H9 (cell line): ENCODE data around the gene FPR2. TPM values are rescaled to one million over a fixed set of nuclear protein-coding genes. Genes with fewer than 3 reads are reported as not detected.

Source experiments
- DNase-seq: peaks from one replicate; pipeline ENCODE4 v3.0.0-alpha.2; 2017
- H2AFZ ChIP-seq: one replicate; pipeline ENCODE4 v1.6.1; 2013; ENCODE audit warnings: mild to moderate bottlenecking, low read length, control low read depth, moderate library complexity
- H2AK5ac ChIP-seq: 2 replicates; pipeline ENCODE4 v1.6.1; 2013; ENCODE audit warnings: low read length, control low read depth, mixed read lengths; ENCODE audit not compliant: insufficient read length
- H2BK120ac ChIP-seq: one replicate; pipeline ENCODE4 v1.6.1; 2013; ENCODE audit warnings: low read depth, mild to moderate bottlenecking, low read length, control low read depth, inconsistent platforms; ENCODE audit not compliant: poor library complexity, severe bottlenecking
- H2BK12ac ChIP-seq: 2 replicates; pipeline ENCODE4 v1.6.1; 2013; ENCODE audit warnings: low read length, control low read depth, mixed read lengths, low read depth; ENCODE audit not compliant: insufficient read length
- H2BK15ac ChIP-seq: 2 replicates; pipeline ENCODE4 v1.6.1; 2013; ENCODE audit warnings: low read depth, low read length, control low read depth
- H2BK20ac ChIP-seq: one replicate; pipeline ENCODE4 v1.6.1; 2013; ENCODE audit warnings: low read depth, mild to moderate bottlenecking, low read length, control low read depth, inconsistent platforms; ENCODE audit not compliant: poor library complexity, severe bottlenecking
- H2BK5ac ChIP-seq: 2 replicates; pipeline ENCODE4 v1.6.1; 2013; ENCODE audit warnings: low read length, control low read depth, mixed read lengths; ENCODE audit not compliant: insufficient read length
- H3K14ac ChIP-seq: 2 replicates; pipeline ENCODE4 v1.6.1; 2013; ENCODE audit warnings: low read length, control low read depth; ENCODE audit not compliant: insufficient read depth
- H3K18ac ChIP-seq: 2 replicates; pipeline ENCODE4 v1.6.1; 2013; ENCODE audit warnings: low read depth, mild to moderate bottlenecking, mixed read lengths, low read length, control low read depth; ENCODE audit not compliant: insufficient read length
- H3K23ac ChIP-seq: 2 replicates; pipeline ENCODE4 v1.6.1; 2013; ENCODE audit warnings: low read length, control low read depth, mixed read lengths, low read depth; ENCODE audit not compliant: insufficient read length
- H3K23me2 ChIP-seq: 2 replicates; pipeline ENCODE4 v1.6.1; 2013; ENCODE audit warnings: low read depth, mild to moderate bottlenecking, mixed read lengths, low read length, control low read depth; ENCODE audit not compliant: insufficient read length, poor library complexity, severe bottlenecking
- H3K27ac ChIP-seq: 2 replicates; pipeline ENCODE4 v1.5.1; 2013; ENCODE audit warnings: low read length, control low read depth, mixed read lengths, low read depth; ENCODE audit not compliant: insufficient read length
- H3K27me3 ChIP-seq: 2 replicates; pipeline ENCODE4 v1.6.1; 2013; ENCODE audit warnings: low read length, control low read depth, inconsistent platforms; ENCODE audit not compliant: insufficient read depth
- H3K4ac ChIP-seq: 2 replicates; pipeline ENCODE4 v1.6.1; 2013; ENCODE audit warnings: low read depth, mild to moderate bottlenecking, control low read depth, inconsistent platforms, low read length, moderate library complexity
- H3K4me1 ChIP-seq: 2 replicates; pipeline ENCODE4 v1.6.1; 2013; ENCODE audit warnings: low read length, control low read depth, inconsistent platforms; ENCODE audit not compliant: insufficient read depth
- H3K4me2 ChIP-seq: 2 replicates; pipeline ENCODE4 v1.6.1; 2013; ENCODE audit warnings: low read length, control low read depth, mixed read lengths; ENCODE audit not compliant: insufficient read length, insufficient read depth
- H3K56ac ChIP-seq: 2 replicates; pipeline ENCODE4 v1.6.1; 2013; ENCODE audit warnings: low read depth, mild to moderate bottlenecking, mixed read lengths, low read length, control low read depth; ENCODE audit not compliant: insufficient read length
- H3K79me1 ChIP-seq: 2 replicates; pipeline ENCODE4 v1.6.1; 2013; ENCODE audit warnings: low read depth, mild to moderate bottlenecking, moderate library complexity, low read length, control low read depth, inconsistent platforms; ENCODE audit not compliant: insufficient read depth, poor library complexity, severe bottlenecking
- H3K79me2 ChIP-seq: 2 replicates; pipeline ENCODE4 v1.6.1; 2013; ENCODE audit warnings: low read length, control low read depth, inconsistent platforms; ENCODE audit not compliant: insufficient read depth
- H3K9ac ChIP-seq: 2 replicates; pipeline ENCODE4 v1.6.1; 2013; ENCODE audit warnings: low read length, control low read depth, mixed read lengths; ENCODE audit not compliant: insufficient read length; ENCODE audit errors: extremely low read depth
- H3K9me3 ChIP-seq: one replicate; pipeline ENCODE4 v1.6.1; 2013; ENCODE audit warnings: low read depth, low read length, inconsistent platforms; ENCODE audit not compliant: control insufficient read depth
- H3T11ph ChIP-seq: one replicate; pipeline ENCODE4 v1.6.1; 2013; ENCODE audit warnings: mild to moderate bottlenecking, low read length, control low read depth, inconsistent platforms
- H4K20me1 ChIP-seq: one replicate; pipeline ENCODE4 v1.6.1; 2013; ENCODE audit not compliant: control insufficient read depth, insufficient read length, insufficient read depth
- H4K5ac ChIP-seq: 2 replicates; pipeline ENCODE4 v1.6.1; 2013; ENCODE audit warnings: low read depth, mild to moderate bottlenecking, mixed read lengths, low read length, control low read depth; ENCODE audit not compliant: insufficient read length
- H4K8ac ChIP-seq: replicated peaks from 2 replicates; pipeline ENCODE4 v1.6.1; 2013; ENCODE audit warnings: low read length, control low read depth, mixed read lengths, low read depth; ENCODE audit not compliant: insufficient read length
- H4K91ac ChIP-seq: 2 replicates; pipeline ENCODE4 v1.6.1; 2013; ENCODE audit warnings: low read depth, mild to moderate bottlenecking, moderate library complexity, mixed read lengths, low read length, control low read depth; ENCODE audit not compliant: insufficient read length
- H3K27ac Mint-ChIP-seq, 3 experiments: 2 replicates in 2 of 3; 3 replicates in 1 of 3; pipeline ENCODE4 v1.8.0; 2020 to 2021; ENCODE audit warnings: mixed read lengths in 3 of 3, mild to moderate bottlenecking in 1 of 3, moderate library complexity in 1 of 3
- H3K27me3 Mint-ChIP-seq: 2 replicates; pipeline ENCODE4 v1.8.0; 2021; ENCODE audit warnings: low read depth, mild to moderate bottlenecking, moderate library complexity, mixed read lengths
- H3K36me3 Mint-ChIP-seq, 3 experiments: 2 replicates in 2 of 3; 3 replicates in 1 of 3; pipeline ENCODE4 v1.8.0; 2020 to 2021; ENCODE audit warnings: low read depth in 3 of 3, mixed read lengths in 3 of 3; ENCODE audit not compliant: insufficient read depth in 1 of 3
- H3K4me1 Mint-ChIP-seq, 2 experiments: 2 replicates each; pipeline ENCODE4 v1.8.0; 2020; ENCODE audit warnings: mixed read lengths in 2 of 2
- H3K4me3 Mint-ChIP-seq, 2 experiments: 2 replicates in 1 of 2; 3 replicates in 1 of 2; pipeline ENCODE4 v1.8.0; 2020 to 2021; ENCODE audit warnings: mild to moderate bottlenecking in 2 of 2, mixed read lengths in 2 of 2, moderate library complexity in 1 of 2
- H3K9me3 Mint-ChIP-seq, 2 experiments: 2 replicates in 1 of 2; 3 replicates in 1 of 2; pipeline ENCODE4 v1.8.0; 2020; ENCODE audit warnings: mild to moderate bottlenecking in 2 of 2, mixed read lengths in 2 of 2, moderate library complexity in 1 of 2
- WGBS: extraction: QIAGEN DNeasy Blood & Tissue Kit; methylation state at CpG from one replicate; pipeline ENCODE4 v1.1.7; 2013; ENCODE audit warnings: missing lambda C conversion rate, low lambda C conversion rate, mixed read lengths; ENCODE audit not compliant: insufficient read length; ENCODE audit errors: extremely low coverage; 5-methylcytosine and 5-hydroxymethylcytosine counted together
- total RNA-seq: library from RNA; stranded (reverse); gene quantifications from 2 replicates; pipeline ENCODE4 v1.2.1, GENCODE V29; 2021
- TF ChIP-seq, protein P1 (sequence below): fragments of 200-600 bp; sonication (generic); conservative IDR thresholded peaks from 3 replicates; pipeline ENCODE4 v1.8.0; 2021; ENCODE audit warnings: antibody characterized with exemption, mild to moderate bottlenecking

FPR2 gene
- total RNA-seq, 1 experiment from 2014 or later = not detected

GRCh38 chr19:51735759-51736449 is 25.1 kb upstream of the FPR2 start:
- Mint-ChIP-seq H3K27me3 (peaks cover 5% of the 10 kb centered on the region), H3K4me3 (no peak overlapping the region), H3K4me1 (peaks cover 0 to 9% of the 10 kb centered on the region in 2 experiments; a peak in 2 of 4 replicates), H3K9me3 (peaks cover 12 to 82% of the 10 kb centered on the region in 2 experiments), H3K36me3 (peaks cover 0 to 2% (median 0%) of the 10 kb centered on the region in 3 experiments; a peak in 3 of 7 replicates), H3K27ac (no peak overlapping the region)
- TF ChIP-seq, protein P1, sequence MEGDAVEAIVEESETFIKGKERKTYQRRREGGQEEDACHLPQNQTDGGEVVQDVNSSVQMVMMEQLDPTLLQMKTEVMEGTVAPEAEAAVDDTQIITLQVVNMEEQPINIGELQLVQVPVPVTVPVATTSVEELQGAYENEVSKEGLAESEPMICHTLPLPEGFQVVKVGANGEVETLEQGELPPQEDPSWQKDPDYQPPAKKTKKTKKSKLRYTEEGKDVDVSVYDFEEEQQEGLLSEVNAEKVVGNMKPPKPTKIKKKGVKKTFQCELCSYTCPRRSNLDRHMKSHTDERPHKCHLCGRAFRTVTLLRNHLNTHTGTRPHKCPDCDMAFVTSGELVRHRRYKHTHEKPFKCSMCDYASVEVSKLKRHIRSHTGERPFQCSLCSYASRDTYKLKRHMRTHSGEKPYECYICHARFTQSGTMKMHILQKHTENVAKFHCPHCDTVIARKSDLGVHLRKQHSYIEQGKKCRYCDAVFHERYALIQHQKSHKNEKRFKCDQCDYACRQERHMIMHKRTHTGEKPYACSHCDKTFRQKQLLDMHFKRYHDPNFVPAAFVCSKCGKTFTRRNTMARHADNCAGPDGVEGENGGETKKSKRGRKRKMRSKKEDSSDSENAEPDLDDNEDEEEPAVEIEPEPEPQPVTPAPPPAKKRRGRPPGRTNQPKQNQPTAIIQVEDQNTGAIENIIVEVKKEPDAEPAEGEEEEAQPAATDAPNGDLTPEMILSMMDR = no peak
- Histone ChIP-seq H2AFZ (no peak overlapping the region), H4K91ac (no peak overlapping the region), H2BK20ac (no peak overlapping the region), H2BK120ac (no peak overlapping the region), H3K18ac (no peak overlapping the region), H3K23me2 (no peaks in the 10 kb centered on the region), H3K4me1 (no peaks in the 10 kb centered on the region), H3K27me3 (no peaks in the 10 kb centered on the region), H4K20me1 (no peaks in the 10 kb centered on the region), H4K5ac (no peak overlapping the region), H2BK15ac (no peak overlapping the region), H2BK5ac (no peak overlapping the region), H3K79me1 (no peaks in the 10 kb centered on the region), H3K14ac (no peak overlapping the region), H3K4me2 (no peak overlapping the region), H3K9ac (no peak overlapping the region), H3K9me3 (no peaks in the 10 kb centered on the region), H3K27ac (no peak overlapping the region), H3K23ac (no peak overlapping the region), H3K56ac (no peak overlapping the region), H4K8ac (no peak overlapping the region), H2BK12ac (no peak overlapping the region), H3K4ac (no peak overlapping the region), H3T11ph (no peak overlapping the region), H2AK5ac (no peak overlapping the region), H3K79me2 (no peaks in the 10 kb centered on the region)
- WGBS = no CpG with 5 or more reads among the region's 10 CpGs
- DNase-seq = no peak
